HCT116 (cell line): Measurements from ENCODE around the gene SPTLC1. TPM values are rescaled to one million over a fixed set of nuclear protein-coding genes. Genes with fewer than 3 reads are reported as not detected.
"Not testable (repeated sequence)": the region's sequence is repeated elsewhere in the genome, so short reads cannot be mapped to it uniquely, and the experiment has no call there.

ENCODE experiments used
- ATAC-seq: fragments of 200-7000 bp; cut with Tn5 transposase; 2 replicates; pipeline ENCODE4 v1.9.1; 2020; ENCODE audit warnings: mild to moderate bottlenecking, moderate library complexity
- BruUV-seq: library from RNA; stranded (reverse); fragments of 400-500 nt; replicated peaks from 2 replicates; lab custom pipeline; 2021; lab: Mats Ljungman, UMichigan
- CTCF ChIA-PET: fragments of 300-600 bp; sonication (Branson Sonifier 250); formaldehyde crosslinking; loops from one replicate; lab custom pipeline; 2021; ENCODE audit warnings: antibody characterized with exemption; lab: Charles Lee
- POLR2A ChIA-PET: fragments of 300-600, 350-600 bp; sonication (Branson Sonifier 250); formaldehyde crosslinking; loops from one replicate; lab custom pipeline; 2021; ENCODE audit warnings: antibody characterized with exemption; lab: Charles Lee
- RAD21 ChIA-PET, 2 experiments: fragments of 300-600 bp; sonication (Branson Sonifier 250); formaldehyde crosslinking; loops; one replicate each; lab custom pipeline; 2023; ENCODE audit warnings: low total read pairs in 2 of 2; ENCODE audit not compliant: uncharacterized antibody in 2 of 2, unreplicated experiment in 2 of 2, low non-redundant PET in 1 of 2; lab: Charles Lee
- DNase-seq: peaks from one replicate; pipeline ENCODE4 v3.0.0-alpha.2; 2010; ENCODE audit warnings: low read depth, low spot score
- H2AFZ ChIP-seq: fragments of 200-600 bp; shearing (Covaris generic), sonication (generic); 2 replicates; pipeline ENCODE4 v1.6.1; 2017; ENCODE audit warnings: low read depth, mixed run types, mixed read lengths, antibody characterized with exemption, low read length; ENCODE audit not compliant: poor library complexity, severe bottlenecking
- H3K27ac ChIP-seq: 2 replicates; pipeline ENCODE4 v1.5.1; 2012; ENCODE audit warnings: low read depth, low read length
- H3K27me3 ChIP-seq: fragments of 200-600 bp; sonication (generic); 2 replicates; pipeline ENCODE4 v1.6.1; 2016; ENCODE audit warnings: mixed run types, low read length, mixed read lengths; ENCODE audit not compliant: insufficient read depth
- H3K36me3 ChIP-seq, 2 experiments: fragments of 200-500 bp in 1 of 2; fragments of 200-600 bp in 1 of 2; sonication (Bioruptor generic) in 1 of 2; sonication (generic) in 1 of 2; 2 replicates each; pipeline versions ENCODE4 v1.5.1 to v1.6.1; 2014 to 2016; ENCODE audit warnings: low read length in 2 of 2, inconsistent platforms in 1 of 2, mixed read lengths in 1 of 2, mixed run types in 1 of 2; ENCODE audit not compliant: insufficient read depth in 2 of 2, control insufficient read depth in 1 of 2
- H3K4me1 ChIP-seq, 2 experiments: fragments of 200-600 bp in 1 of 2; sonication (generic) in 1 of 2; 2 replicates each; pipeline versions ENCODE4 v1.5.1 to v1.6.1; 2012 to 2017; ENCODE audit warnings: low read length in 2 of 2, inconsistent platforms in 1 of 2, mild to moderate bottlenecking in 1 of 2, mixed read lengths in 1 of 2, mixed run types in 1 of 2, moderate library complexity in 1 of 2; ENCODE audit not compliant: insufficient read depth in 2 of 2, control insufficient read depth in 1 of 2
- H3K4me2 ChIP-seq: fragments of 200-600 bp; sonication (generic); 2 replicates; pipeline ENCODE4 v1.6.1; 2017; ENCODE audit warnings: mixed run types, low read length, mixed read lengths
- H3K4me3 ChIP-seq, 2 experiments: fragments of 200-600 bp in 1 of 2; sonication (generic) in 1 of 2; replicated peaks in 1 of 2; 2 replicates each; pipeline ENCODE4 v1.5.1; 2011 to 2016; ENCODE audit warnings: low read length in 2 of 2, control low read depth in 1 of 2, low read depth in 1 of 2, mild to moderate bottlenecking in 1 of 2, mixed read lengths in 1 of 2, mixed run types in 1 of 2
- H3K79me2 ChIP-seq: fragments of 200-600 bp; sonication (generic); 2 replicates; pipeline ENCODE4 v1.6.1; 2017; ENCODE audit warnings: mild to moderate bottlenecking, mixed run types, low read length, moderate library complexity, mixed read lengths; ENCODE audit not compliant: insufficient read depth
- H3K9ac ChIP-seq: fragments of 200-600 bp; sonication (generic); 2 replicates; pipeline ENCODE4 v1.6.1; 2016; ENCODE audit warnings: low read length, mixed read lengths
- H3K9me2 ChIP-seq: fragments of 200-600 bp; sonication (generic), shearing (Covaris generic); 2 replicates; pipeline ENCODE4 v1.6.1; 2017; ENCODE audit warnings: mixed run types, mild to moderate bottlenecking, moderate library complexity; ENCODE audit not compliant: insufficient read depth
- H3K9me3 ChIP-seq, 2 experiments: fragments of 200-500 bp in 1 of 2; fragments of 200-600 bp in 1 of 2; sonication (Bioruptor generic) in 1 of 2; sonication (generic) in 1 of 2; 2 replicates each; pipeline ENCODE4 v1.6.1; 2014 to 2017; ENCODE audit warnings: low read length in 2 of 2, mixed read lengths in 2 of 2, inconsistent platforms in 1 of 2, low read depth in 1 of 2, mild to moderate bottlenecking in 1 of 2, mixed run types in 1 of 2, moderate library complexity in 1 of 2; ENCODE audit not compliant: control insufficient read depth in 1 of 2, insufficient read depth in 1 of 2
- H4K20me1 ChIP-seq: fragments of 200-600 bp; sonication (generic), shearing (Covaris generic); 2 replicates; pipeline ENCODE4 v1.6.1; 2017; ENCODE audit warnings: mixed run types, mild to moderate bottlenecking, moderate library complexity; ENCODE audit not compliant: insufficient read depth
- POLR2AphosphoS5 ChIP-seq: IDR thresholded peaks from 2 replicates; pipeline ENCODE4 v1.6.1; 2011; ENCODE audit warnings: mild to moderate bottlenecking, low read depth, low read length, moderate library complexity
- SP1 ChIP-seq: IDR thresholded peaks from 2 replicates; pipeline ENCODE4 v1.6.1; 2012; ENCODE audit warnings: low read depth
- TCF7L2 ChIP-seq: IDR thresholded peaks from 2 replicates; pipeline ENCODE4 v1.7.0; 2011; ENCODE audit warnings: borderline replicate concordance, inconsistent platforms; ENCODE audit not compliant: insufficient read depth, insufficient read length; ENCODE audit errors: extremely low read depth
- intact Hi-C: fragments of 100-400 bp; cut with micrococcal nuclease; formaldehyde crosslinking; loops from 2 replicates; pipeline ENCODE4 v1.10.0; 2022
- total RNA-seq: library from RNA; stranded (reverse); gene quantifications from one replicate; pipeline ENCODE4 v1.2.1, GENCODE V29; 2021; ENCODE audit not compliant: unreplicated experiment

The SPTLC1 gene
- total RNA-seq, 1 experiment from 2014 or later, result 81.7 TPM

DNA sequence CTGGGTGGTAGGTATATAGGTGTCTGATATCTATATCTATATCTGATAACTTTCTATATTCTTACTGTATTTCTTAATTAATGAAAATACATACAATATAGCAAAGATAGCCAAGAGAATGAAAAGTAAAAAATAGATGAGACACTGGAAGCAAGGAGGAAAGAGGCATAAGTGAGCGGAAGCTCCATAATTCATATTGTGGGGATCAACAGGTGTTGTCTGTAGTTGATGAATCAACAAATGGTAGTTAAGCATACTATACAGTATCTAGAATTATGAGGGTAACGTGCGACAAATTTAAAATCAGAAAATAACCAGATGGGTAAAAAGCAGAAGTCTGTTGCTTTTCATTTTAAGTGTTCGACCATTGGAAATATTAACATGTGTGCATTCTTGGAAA is 7.1 kb downstream of the SPTLC1 start:
- no peaks in the 10 kb centered on the region for H3K9me3 ChIP-seq
- peaks cover 13% of the 10 kb centered on the region for H3K79me2 ChIP-seq
- no peak overlapping the region for H3K4me3 ChIP-seq
- no TSS peak for BruUV-seq
- no peak for DNase-seq
- no peak overlapping the region for H3K9ac ChIP-seq
- H3K27ac ChIP-seq, result no peak overlapping the region
- RAD21 ChIA-PET, result no interaction called here
- no peaks in the 10 kb centered on the region for H3K9me2 ChIP-seq
- H3K27me3 ChIP-seq, result no peaks in the 10 kb centered on the region
- no peaks in the 10 kb centered on the region for H3K4me1 ChIP-seq
- H4K20me1 ChIP-seq, result no peaks in the 10 kb centered on the region
- intact Hi-C loops, result no loop called here
- POLR2A ChIA-PET, result no interaction called here
- TF ChIP-seq TCF7L2 (no peak), SP1 (no peak), POLR2AphosphoS5 (no peak)
- no peak for ATAC-seq
- no peak overlapping the region for H2AFZ ChIP-seq
- CTCF ChIA-PET, result no interaction called here
- peaks cover 14 to 15% of the 10 kb centered on the region in 2 experiments for H3K36me3 ChIP-seq
- no peak overlapping the region for H3K4me2 ChIP-seq

DNA sequence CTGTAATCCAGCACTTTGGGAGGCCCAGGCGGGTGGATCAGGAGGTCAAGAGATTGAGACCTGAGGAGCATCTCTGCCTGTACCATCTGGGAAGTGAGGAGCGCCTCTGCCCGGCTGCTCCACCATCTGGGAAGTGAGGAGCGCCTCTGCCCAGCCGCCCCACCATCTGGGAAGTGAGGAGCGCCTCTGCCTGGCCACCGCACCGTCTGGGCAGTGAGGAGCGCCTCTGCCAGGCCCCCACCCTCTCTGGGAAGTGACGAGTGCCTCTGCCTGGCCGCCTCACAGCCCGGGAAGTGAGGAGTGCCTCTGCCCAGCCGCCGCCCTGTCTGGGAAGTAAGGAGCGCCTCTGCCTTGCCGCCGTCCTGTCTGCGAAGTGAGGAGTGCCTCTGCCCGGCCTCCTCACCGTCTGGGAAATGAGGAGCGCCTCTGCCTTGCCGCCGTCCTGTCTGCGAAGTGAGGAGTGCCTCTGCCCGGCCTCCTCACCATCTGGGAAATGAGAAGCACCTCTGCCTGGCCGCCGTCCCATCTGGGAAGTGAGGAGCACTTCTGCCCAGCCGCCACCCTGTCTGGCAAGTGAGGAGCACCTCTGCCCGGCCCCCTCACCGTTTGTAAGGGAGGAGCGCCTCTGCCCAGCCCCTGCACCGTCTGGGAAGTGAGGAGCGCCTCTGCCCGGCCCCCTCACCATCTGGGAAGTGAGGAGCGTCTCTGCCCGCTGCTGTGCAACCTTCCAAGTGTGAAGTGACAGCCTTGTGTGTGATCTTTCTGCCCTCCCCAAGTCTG is 9.6 kb downstream of the SPTLC1 start:
- CTCF ChIA-PET, H3K27ac ChIP-seq, H3K9ac ChIP-seq, RAD21 ChIA-PET, H3K27me3 ChIP-seq, H3K36me3 ChIP-seq, H3K9me3 ChIP-seq, ATAC-seq, intact Hi-C loops, H4K20me1 ChIP-seq, H2AFZ ChIP-seq, H3K9me2 ChIP-seq, H3K4me2 ChIP-seq, BruUV-seq, POLR2A ChIA-PET, H3K4me3 ChIP-seq, DNase-seq: not testable (repeated sequence)
- Histone ChIP-seq H3K4me1 (peaks cover 15 to 18% of the 10 kb centered on the region in 2 experiments), H3K79me2 (peaks cover 23% of the 10 kb centered on the region)

DNA sequence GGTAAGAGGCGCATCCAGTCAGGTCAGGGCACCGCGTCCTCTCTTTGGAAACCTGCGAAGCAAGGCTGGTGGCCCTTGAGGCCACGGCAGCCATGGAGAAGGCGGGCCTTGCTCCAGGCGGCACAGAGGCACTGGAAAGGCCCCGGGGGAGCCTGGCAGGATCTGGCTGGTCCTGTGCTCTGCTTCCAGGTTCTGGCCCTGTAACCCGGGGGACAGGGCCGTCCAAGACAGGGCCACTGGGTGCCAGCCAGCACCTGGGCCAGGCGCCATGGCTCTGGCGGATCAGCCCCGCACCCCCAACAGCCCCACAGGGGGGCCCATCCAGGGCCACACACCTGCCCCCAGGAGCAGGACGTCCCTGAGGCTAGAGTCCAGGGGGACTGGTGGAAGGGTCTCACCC is 11.6 kb downstream of the SPTLC1 start:
- H3K9me3 ChIP-seq, intact Hi-C loops, DNase-seq, BruUV-seq, POLR2A ChIA-PET, H2AFZ ChIP-seq, H3K4me3 ChIP-seq, H3K27ac ChIP-seq, H3K27me3 ChIP-seq, H3K4me2 ChIP-seq, H3K9ac ChIP-seq, H4K20me1 ChIP-seq, ATAC-seq, H3K36me3 ChIP-seq, RAD21 ChIA-PET, CTCF ChIA-PET, H3K9me2 ChIP-seq: not testable (repeated sequence)
- H3K4me1 ChIP-seq, result peaks cover 33 to 38% of the 10 kb centered on the region in 2 experiments
- peaks cover 41% of the 10 kb centered on the region for H3K79me2 ChIP-seq
